ENCODE data around the gene PDE6B. TPM values are rescaled to one million over a fixed set of nuclear protein-coding genes. Genes with fewer than 3 reads are reported as not detected.

Gene PDE6B
- total and polyA plus RNA-seq, 2 of the 13 experiments (the other 11 are each of a cell fraction or from before 2014, with no cell fraction given) = 0.38 to 0.40 TPM

DNA sequence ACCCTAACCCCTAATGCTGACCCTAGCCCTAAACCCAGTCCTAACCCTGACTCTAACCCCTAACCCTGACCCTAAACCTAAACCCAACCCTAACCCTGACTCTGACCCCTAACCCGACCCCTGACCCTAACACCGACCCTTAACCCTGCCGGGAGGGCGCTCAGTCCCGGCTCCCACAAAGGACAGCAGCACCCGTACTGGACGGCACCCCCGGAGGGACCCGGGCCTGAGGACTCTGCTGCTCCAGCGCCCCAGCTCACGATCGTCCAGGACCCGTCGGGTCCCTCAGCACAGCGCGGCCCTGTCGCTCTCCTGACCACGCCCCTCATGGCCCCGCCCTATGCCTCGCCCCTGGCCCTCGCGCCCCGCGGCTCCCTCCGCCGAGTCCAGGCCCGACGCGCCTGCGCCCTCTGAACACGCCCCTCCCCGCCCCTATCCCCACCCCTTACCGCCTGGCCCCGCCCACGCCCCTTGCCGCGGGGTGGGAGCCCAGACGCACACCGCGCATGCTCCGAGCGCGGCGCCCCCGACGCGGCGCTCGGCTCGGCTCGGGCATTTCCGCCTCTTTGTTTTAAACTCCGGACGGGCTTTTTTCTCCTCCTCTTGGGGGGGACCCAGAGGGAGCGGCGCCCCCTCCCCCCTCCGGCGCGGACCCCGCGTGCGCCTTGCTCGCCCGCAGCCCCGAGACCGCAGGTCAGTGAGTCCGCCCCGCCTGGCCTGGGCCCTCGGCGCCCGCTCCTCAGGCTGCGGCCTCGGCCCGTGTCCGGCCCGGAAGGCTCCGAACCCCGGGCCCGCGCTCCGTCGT is 80.1 kb downstream of the PDE6B start, which contains the start of gene PCGF3 (continued):
- TF ChIP-seq YEATS2 (CRISPR knock-in tag; IDR thresholded peaks at IDR 0.05; ENCODE audit: borderline replicate concordance) = no peak
- TF ChIP-seq, protein P1, sequence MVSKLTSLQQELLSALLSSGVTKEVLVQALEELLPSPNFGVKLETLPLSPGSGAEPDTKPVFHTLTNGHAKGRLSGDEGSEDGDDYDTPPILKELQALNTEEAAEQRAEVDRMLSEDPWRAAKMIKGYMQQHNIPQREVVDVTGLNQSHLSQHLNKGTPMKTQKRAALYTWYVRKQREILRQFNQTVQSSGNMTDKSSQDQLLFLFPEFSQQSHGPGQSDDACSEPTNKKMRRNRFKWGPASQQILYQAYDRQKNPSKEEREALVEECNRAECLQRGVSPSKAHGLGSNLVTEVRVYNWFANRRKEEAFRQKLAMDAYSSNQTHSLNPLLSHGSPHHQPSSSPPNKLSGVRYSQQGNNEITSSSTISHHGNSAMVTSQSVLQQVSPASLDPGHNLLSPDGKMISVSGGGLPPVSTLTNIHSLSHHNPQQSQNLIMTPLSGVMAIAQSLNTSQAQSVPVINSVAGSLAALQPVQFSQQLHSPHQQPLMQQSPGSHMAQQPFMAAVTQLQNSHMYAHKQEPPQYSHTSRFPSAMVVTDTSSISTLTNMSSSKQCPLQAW (CRISPR knock-in tag; IDR thresholded peaks at IDR 0.05) = no peak
- TF ChIP-seq ZNF17 (CRISPR knock-in tag; IDR thresholded peaks at IDR 0.05) = no peak
- TF ChIP-seq, protein P2, sequence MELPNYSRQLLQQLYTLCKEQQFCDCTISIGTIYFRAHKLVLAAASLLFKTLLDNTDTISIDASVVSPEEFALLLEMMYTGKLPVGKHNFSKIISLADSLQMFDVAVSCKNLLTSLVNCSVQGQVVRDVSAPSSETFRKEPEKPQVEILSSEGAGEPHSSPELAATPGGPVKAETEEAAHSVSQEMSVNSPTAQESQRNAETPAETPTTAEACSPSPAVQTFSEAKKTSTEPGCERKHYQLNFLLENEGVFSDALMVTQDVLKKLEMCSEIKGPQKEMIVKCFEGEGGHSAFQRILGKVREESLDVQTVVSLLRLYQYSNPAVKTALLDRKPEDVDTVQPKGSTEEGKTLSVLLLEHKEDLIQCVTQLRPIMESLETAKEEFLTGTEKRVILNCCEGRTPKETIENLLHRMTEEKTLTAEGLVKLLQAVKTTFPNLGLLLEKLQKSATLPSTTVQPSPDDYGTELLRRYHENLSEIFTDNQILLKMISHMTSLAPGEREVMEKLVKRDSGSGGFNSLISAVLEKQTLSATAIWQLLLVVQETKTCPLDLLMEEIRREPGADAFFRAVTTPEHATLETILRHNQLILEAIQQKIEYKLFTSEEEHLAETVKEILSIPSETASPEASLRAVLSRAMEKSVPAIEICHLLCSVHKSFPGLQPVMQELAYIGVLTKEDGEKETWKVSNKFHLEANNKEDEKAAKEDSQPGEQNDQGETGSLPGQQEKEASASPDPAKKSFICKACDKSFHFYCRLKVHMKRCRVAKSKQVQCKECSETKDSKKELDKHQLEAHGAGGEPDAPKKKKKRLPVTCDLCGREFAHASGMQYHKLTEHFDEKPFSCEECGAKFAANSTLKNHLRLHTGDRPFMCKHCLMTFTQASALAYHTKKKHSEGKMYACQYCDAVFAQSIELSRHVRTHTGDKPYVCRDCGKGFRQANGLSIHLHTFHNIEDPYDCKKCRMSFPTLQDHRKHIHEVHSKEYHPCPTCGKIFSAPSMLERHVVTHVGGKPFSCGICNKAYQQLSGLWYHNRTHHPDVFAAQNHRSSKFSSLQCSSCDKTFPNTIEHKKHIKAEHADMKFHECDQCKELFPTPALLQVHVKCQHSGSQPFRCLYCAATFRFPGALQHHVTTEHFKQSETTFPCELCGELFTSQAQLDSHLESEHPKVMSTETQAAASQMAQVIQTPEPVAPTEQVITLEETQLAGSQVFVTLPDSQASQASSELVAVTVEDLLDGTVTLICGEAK (IDR thresholded peaks at IDR 0.05) = no peak
- TF ChIP-seq, protein P2 (CRISPR knock-in tag; IDR thresholded peaks at IDR 0.05) = no peak
- TF ChIP-seq GABPA (IDR thresholded peaks at IDR 0.05; ENCODE audit: low read depth, low read length) = no peak
- no peak for TF ChIP-seq GABPA (CRISPR knock-in tag; IDR thresholded peaks at IDR 0.05; ENCODE audit: low read depth)
- TF ChIP-seq, protein P3, sequence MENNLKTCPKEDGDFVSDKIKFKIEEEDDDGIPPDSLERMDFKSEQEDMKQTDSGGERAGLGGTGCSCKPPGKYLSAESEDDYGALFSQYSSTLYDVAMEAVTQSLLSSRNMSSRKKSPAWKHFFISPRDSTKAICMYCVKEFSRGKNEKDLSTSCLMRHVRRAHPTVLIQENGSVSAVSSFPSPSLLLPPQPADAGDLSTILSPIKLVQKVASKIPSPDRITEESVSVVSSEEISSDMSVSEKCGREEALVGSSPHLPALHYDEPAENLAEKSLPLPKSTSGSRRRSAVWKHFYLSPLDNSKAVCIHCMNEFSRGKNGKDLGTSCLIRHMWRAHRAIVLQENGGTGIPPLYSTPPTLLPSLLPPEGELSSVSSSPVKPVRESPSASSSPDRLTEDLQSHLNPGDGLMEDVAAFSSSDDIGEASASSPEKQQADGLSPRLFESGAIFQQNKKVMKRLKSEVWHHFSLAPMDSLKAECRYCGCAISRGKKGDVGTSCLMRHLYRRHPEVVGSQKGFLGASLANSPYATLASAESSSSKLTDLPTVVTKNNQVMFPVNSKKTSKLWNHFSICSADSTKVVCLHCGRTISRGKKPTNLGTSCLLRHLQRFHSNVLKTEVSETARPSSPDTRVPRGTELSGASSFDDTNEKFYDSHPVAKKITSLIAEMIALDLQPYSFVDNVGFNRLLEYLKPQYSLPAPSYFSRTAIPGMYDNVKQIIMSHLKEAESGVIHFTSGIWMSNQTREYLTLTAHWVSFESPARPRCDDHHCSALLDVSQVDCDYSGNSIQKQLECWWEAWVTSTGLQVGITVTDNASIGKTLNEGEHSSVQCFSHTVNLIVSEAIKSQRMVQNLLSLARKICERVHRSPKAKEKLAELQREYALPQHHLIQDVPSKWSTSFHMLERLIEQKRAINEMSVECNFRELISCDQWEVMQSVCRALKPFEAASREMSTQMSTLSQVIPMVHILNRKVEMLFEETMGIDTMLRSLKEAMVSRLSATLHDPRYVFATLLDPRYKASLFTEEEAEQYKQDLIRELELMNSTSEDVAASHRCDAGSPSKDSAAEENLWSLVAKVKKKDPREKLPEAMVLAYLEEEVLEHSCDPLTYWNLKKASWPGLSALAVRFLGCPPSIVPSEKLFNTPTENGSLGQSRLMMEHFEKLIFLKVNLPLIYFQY (CRISPR knock-in tag; IDR thresholded peaks at IDR 0.05; ENCODE audit: borderline replicate concordance) = 0 out of 2 replicates have a peak, but pooled peaks have one; percentile 22
- TF ChIP-seq ZNF160 (CRISPR knock-in tag; IDR thresholded peaks at IDR 0.05) = no peak
- no peak for TF ChIP-seq ZNF235 (CRISPR knock-in tag; IDR thresholded peaks at IDR 0.05; ENCODE audit: borderline replicate concordance)
- TF ChIP-seq ZC3H4 (CRISPR knock-in tag; IDR thresholded peaks at IDR 0.05; ENCODE audit: borderline replicate concordance) = no peak
- no peak for TF ChIP-seq MEIS2 (CRISPR knock-in tag; IDR thresholded peaks at IDR 0.05)
- no peak for TF ChIP-seq PHF21A (CRISPR knock-in tag; IDR thresholded peaks at IDR 0.05)
- TF ChIP-seq MEF2D (CRISPR knock-in tag; IDR thresholded peaks at IDR 0.05) = 0 out of 2 replicates have a peak, but pooled peaks have one; percentile 39
